Neural progenitor cell (in vitro differentiated cells): ENCODE results near the gene TMEM121B. TPM values are rescaled to one million over a fixed set of nuclear protein-coding genes. Genes with fewer than 3 reads are reported as not detected.
"Not testable (repeated sequence)": the region's sequence is repeated elsewhere in the genome, so short reads cannot be mapped to it uniquely, and the experiment has no call there.

Experiments
- DNase-seq: peaks from one replicate; pipeline ENCODE4 v3.0.0-alpha.2; 2016; ENCODE audit warnings: low spot score
- H2AFZ ChIP-seq: fragments of 200-600 bp; sonication (generic); replicated peaks from 2 replicates; pipeline ENCODE4 v1.6.1; 2016; ENCODE audit warnings: antibody characterized with exemption
- H3F3A ChIP-seq: fragments of 200-600 bp; sonication (generic); 2 replicates; pipeline ENCODE4 v1.6.1; 2016; ENCODE audit warnings: antibody characterized with exemption, low read depth
- H3K27ac ChIP-seq: fragments of 200-600 bp; sonication (generic); 2 replicates; pipeline ENCODE4 v1.5.1; 2016; ENCODE audit warnings: mild to moderate bottlenecking
- H3K27me3 ChIP-seq: fragments of 200-600 bp; sonication (generic); 2 replicates; pipeline ENCODE4 v1.6.1; 2016; ENCODE audit warnings: mild to moderate bottlenecking, moderate library complexity
- H3K36me3 ChIP-seq: fragments of 200-600 bp; sonication (generic); 2 replicates; pipeline ENCODE4 v1.5.1; 2016
- H3K4me1 ChIP-seq: fragments of 200-600 bp; sonication (generic); 2 replicates; pipeline ENCODE4 v1.6.1; 2016; ENCODE audit warnings: mixed run types
- H3K4me2 ChIP-seq: fragments of 200-600 bp; sonication (generic); 2 replicates; pipeline ENCODE4 v1.6.1; 2016
- H3K4me3 ChIP-seq: fragments of 200-600 bp; sonication (generic); 2 replicates; pipeline ENCODE4 v1.5.1; 2016
- H3K79me2 ChIP-seq: fragments of 200-600 bp; sonication (generic); 2 replicates; pipeline ENCODE4 v1.6.1; 2016; ENCODE audit warnings: low read depth
- H3K9ac ChIP-seq: fragments of 200-600 bp; sonication (generic); 2 replicates; pipeline ENCODE4 v1.6.1; 2016
- H3K9me3 ChIP-seq: fragments of 200-600 bp; sonication (generic); 2 replicates; pipeline ENCODE4 v1.5.1; 2016; ENCODE audit warnings: low read depth
- H4K20me1 ChIP-seq: fragments of 200-600 bp; sonication (generic); 2 replicates; pipeline ENCODE4 v1.6.1; 2016; ENCODE audit warnings: low read depth
- H3K27ac Mint-ChIP-seq: 3 replicates; pipeline ENCODE4 v1.8.0; 2021; ENCODE audit warnings: mixed read lengths
- H3K27me3 Mint-ChIP-seq: 2 replicates; pipeline ENCODE4 v1.8.0; 2022; ENCODE audit warnings: low read depth, mild to moderate bottlenecking, inconsistent platforms, moderate library complexity, mixed read lengths; ENCODE audit not compliant: insufficient read depth
- H3K36me3 Mint-ChIP-seq: 3 replicates; pipeline ENCODE4 v1.8.0; 2021; ENCODE audit warnings: mixed read lengths
- H3K4me1 Mint-ChIP-seq: 3 replicates; pipeline ENCODE4 v1.8.0; 2021; ENCODE audit warnings: mixed read lengths
- H3K4me3 Mint-ChIP-seq: 3 replicates; pipeline ENCODE4 v1.8.0; 2021; ENCODE audit warnings: mild to moderate bottlenecking, moderate library complexity, mixed read lengths
- H3K9me3 Mint-ChIP-seq: 3 replicates; pipeline ENCODE4 v1.8.0; 2020; ENCODE audit warnings: mixed read lengths
- EZH2 ChIP-seq: fragments of 200-600 bp; sonication (generic); IDR thresholded peaks from 2 replicates; pipeline ENCODE4 v1.6.1; 2017; ENCODE audit warnings: antibody characterized with exemption, mild to moderate bottlenecking, moderate library complexity
- EZH2phosphoT487 ChIP-seq: fragments of 200-600 bp; sonication (generic); IDR thresholded peaks from 2 replicates; pipeline ENCODE4 v1.6.1; 2017; ENCODE audit warnings: antibody characterized with exemption
- total RNA-seq: library from RNA; depleted of rRNA; stranded (reverse); fragments of >200 nt; gene quantifications from 2 replicates; pipeline ENCODE4 v1.2.3, GENCODE V29; 2015; ENCODE audit warnings: low replicate concordance
- TF ChIP-seq, protein P1 (sequence below): fragments of 200-600 bp; sonication (generic); IDR thresholded peaks from 2 replicates; pipeline ENCODE4 v1.5.1; 2017; ENCODE audit warnings: antibody characterized with exemption, mild to moderate bottlenecking

The TMEM121B gene
- total RNA-seq, 1 donor from 2014 or later: 2.8 TPM

DNA sequence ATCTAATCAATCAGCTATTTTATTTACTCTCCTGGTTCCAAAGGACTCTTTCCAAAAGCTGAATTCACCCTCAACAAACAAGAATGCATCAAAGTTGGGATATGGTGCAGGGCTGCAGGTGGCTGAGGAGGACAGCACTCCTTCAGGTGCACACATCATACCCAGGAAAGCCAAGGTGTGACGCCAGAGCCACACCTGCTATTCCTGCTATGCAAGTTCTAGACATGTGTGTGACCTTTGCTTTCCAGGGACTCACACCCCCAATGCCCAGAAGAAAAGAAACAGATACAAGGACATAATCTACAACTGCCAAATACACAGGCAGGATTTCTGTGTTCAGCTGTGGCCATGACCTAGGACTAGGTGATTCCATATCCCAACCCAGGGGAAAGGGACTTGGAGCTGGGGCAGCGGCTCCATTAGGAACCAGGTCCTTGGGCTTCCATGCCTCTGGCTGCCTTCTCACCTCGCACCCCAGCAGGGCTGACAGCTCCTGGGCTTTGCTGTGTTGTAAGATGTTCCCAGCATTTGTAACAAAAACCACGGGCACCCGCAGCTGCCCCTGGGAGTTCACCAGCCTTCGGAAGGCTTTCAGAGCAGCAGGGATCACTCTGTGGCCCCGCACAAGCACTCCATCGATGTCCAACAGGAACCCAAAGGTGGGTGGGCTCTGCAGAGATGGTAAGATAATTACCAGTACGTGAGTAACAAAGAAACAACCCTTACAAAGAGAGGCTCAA, 28.1 kb upstream of the TMEM121B start:
- no peak overlapping the region for H3K4me2 ChIP-seq
- H4K20me1 ChIP-seq: peaks cover 57% of the 10 kb centered on the region
- Mint-ChIP-seq H3K27me3 (no peaks in the 10 kb centered on the region), H3K4me3 (no peak overlapping the region), H3K9me3 (no peaks in the 10 kb centered on the region), H3K27ac (no peak overlapping the region), H3K4me1 (peaks cover 3% of the 10 kb centered on the region), H3K36me3 (peaks cover 11% of the 10 kb centered on the region)
- no peaks in the 10 kb centered on the region for H3K36me3 ChIP-seq
- no peak overlapping the region for H2AFZ ChIP-seq
- H3K79me2 ChIP-seq: peaks cover 64% of the 10 kb centered on the region
- no peak overlapping the region for H3K4me3 ChIP-seq
- H3K27ac ChIP-seq: no peak overlapping the region
- H3K9me3 ChIP-seq: no peaks in the 10 kb centered on the region
- H3K27me3 ChIP-seq: no peaks in the 10 kb centered on the region
- no peak for DNase-seq
- no peaks in the 10 kb centered on the region for H3K4me1 ChIP-seq
- no peaks in the 10 kb centered on the region for H3F3A ChIP-seq
- no peak for TF ChIP-seq EZH2
- TF ChIP-seq, protein P1, sequence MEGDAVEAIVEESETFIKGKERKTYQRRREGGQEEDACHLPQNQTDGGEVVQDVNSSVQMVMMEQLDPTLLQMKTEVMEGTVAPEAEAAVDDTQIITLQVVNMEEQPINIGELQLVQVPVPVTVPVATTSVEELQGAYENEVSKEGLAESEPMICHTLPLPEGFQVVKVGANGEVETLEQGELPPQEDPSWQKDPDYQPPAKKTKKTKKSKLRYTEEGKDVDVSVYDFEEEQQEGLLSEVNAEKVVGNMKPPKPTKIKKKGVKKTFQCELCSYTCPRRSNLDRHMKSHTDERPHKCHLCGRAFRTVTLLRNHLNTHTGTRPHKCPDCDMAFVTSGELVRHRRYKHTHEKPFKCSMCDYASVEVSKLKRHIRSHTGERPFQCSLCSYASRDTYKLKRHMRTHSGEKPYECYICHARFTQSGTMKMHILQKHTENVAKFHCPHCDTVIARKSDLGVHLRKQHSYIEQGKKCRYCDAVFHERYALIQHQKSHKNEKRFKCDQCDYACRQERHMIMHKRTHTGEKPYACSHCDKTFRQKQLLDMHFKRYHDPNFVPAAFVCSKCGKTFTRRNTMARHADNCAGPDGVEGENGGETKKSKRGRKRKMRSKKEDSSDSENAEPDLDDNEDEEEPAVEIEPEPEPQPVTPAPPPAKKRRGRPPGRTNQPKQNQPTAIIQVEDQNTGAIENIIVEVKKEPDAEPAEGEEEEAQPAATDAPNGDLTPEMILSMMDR: no peak
- TF ChIP-seq EZH2phosphoT487: no peak
- no peak overlapping the region for H3K9ac ChIP-seq

DNA sequence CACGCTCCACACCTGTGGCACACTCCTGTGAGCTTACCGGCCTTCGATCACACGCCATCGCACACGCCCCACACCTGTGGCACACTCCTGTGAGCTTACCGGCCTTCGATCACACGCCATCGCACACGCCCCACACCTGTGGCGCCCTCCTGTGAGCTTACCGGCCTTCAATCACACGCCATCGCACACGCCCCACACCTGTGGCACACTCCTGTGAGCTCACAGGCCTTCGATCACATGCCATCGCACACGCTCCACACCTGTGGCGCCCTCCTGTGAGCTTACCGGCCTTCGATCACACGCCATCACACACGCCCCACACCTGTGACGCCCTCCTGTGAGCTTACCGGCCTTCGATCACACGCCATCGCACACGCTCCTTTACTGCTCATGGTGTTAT, 26.3 kb upstream of the TMEM121B start:
- peaks cover 45% of the 10 kb centered on the region for H4K20me1 ChIP-seq
- H3K27me3 Mint-ChIP-seq, H3K27ac ChIP-seq, H3K9ac ChIP-seq, H3F3A ChIP-seq, H3K9me3 Mint-ChIP-seq, H3K4me1 ChIP-seq, H3K4me2 ChIP-seq, DNase-seq, H3K4me1 Mint-ChIP-seq, H3K4me3 ChIP-seq, H2AFZ ChIP-seq, H3K36me3 ChIP-seq, H3K27ac Mint-ChIP-seq, H3K9me3 ChIP-seq, H3K27me3 ChIP-seq: not testable (repeated sequence)
- Mint-ChIP-seq H3K36me3 (peaks cover 19% of the 10 kb centered on the region), H3K4me3 (peak overlapping the region; percentile 10)
- H3K79me2 ChIP-seq: peaks cover 46% of the 10 kb centered on the region

GRCh38 chr22:17145021-17145680, 24.0 kb upstream of the TMEM121B start:
- Histone ChIP-seq H3K4me3 (no peak overlapping the region), H3K36me3 (no peaks in the 10 kb centered on the region)
- H3K9me3 Mint-ChIP-seq: no peaks in the 10 kb centered on the region

More at GRCh38 chr22:17145021-17145680, 24.0 kb upstream of the TMEM121B start:
- Histone ChIP-seq H3F3A (no peaks in the 10 kb centered on the region), H3K4me2 (no peak overlapping the region), H2AFZ (no peak overlapping the region), H3K4me1 (no peaks in the 10 kb centered on the region), H3K9ac (no peak overlapping the region), H3K79me2 (peaks cover 25% of the 10 kb centered on the region), H3K27ac (no peak overlapping the region), H4K20me1 (peaks cover 28% of the 10 kb centered on the region), H3K9me3 (no peaks in the 10 kb centered on the region), H3K27me3 (no peaks in the 10 kb centered on the region)
- Mint-ChIP-seq H3K4me3 (no peak overlapping the region), H3K4me1 (no peaks in the 10 kb centered on the region), H3K36me3 (peaks cover 20% of the 10 kb centered on the region), H3K27me3 (no peaks in the 10 kb centered on the region), H3K27ac (no peak overlapping the region)
- TF ChIP-seq EZH2phosphoT487: no peak
- no peak for TF ChIP-seq EZH2
- TF ChIP-seq, protein P1: no peak
- DNase-seq: no peak
